ENCODE measurements around the gene TMEM131.

TMEM131 gene

DNA sequence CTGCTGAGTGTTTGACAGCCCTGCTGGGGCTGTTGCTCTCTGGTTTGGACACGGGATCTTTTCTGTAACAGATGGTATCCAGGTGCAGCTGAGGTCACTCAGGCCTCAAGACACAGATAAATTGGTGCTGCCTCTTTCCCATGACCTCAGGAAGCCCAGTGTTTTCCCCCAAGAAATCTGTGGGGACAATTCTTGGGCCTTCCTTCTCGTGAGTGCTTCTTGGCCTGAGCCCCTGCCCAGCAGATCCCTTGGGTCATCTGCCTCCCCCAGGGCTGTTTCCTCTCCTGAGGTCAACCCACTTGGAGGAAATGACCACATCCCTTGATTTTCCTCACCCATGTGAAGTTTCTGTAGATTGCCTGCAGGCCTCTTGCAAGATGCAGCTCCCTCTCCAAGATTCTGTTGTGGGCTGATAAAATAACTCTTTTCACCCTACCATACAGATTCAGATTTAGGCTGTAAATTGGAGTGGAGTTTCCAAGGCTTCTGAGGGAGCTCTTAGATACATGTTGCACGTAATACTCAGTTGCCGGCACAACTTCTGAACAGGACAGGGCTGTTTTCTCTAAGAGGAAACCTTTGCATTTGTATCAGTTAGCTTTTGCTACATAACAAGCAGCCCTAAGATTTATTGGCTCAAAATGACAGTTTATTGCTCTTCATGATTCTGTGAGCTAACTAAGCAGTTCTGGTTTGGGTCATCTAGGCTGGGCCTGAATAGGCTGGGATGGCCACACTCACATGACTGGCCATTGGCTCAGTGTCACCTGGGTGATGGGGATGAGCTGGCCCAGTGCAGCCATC lies 269.3 kb downstream of the TMEM131 start:
- TF ChIP-seq, protein P1, sequence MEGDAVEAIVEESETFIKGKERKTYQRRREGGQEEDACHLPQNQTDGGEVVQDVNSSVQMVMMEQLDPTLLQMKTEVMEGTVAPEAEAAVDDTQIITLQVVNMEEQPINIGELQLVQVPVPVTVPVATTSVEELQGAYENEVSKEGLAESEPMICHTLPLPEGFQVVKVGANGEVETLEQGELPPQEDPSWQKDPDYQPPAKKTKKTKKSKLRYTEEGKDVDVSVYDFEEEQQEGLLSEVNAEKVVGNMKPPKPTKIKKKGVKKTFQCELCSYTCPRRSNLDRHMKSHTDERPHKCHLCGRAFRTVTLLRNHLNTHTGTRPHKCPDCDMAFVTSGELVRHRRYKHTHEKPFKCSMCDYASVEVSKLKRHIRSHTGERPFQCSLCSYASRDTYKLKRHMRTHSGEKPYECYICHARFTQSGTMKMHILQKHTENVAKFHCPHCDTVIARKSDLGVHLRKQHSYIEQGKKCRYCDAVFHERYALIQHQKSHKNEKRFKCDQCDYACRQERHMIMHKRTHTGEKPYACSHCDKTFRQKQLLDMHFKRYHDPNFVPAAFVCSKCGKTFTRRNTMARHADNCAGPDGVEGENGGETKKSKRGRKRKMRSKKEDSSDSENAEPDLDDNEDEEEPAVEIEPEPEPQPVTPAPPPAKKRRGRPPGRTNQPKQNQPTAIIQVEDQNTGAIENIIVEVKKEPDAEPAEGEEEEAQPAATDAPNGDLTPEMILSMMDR (IDR thresholded peaks at IDR 0.05; ENCODE audit: extremely low read depth, insufficient read depth, missing control alignments), result no peak
- in situ Hi-C loops (cut with MboI; ENCODE audit: low pct_unique_long_range_greater_than_20kb, low sequenced_read_pairs, unreplicated experiment), result no loop called here
- DNase-seq (ENCODE audit: low spot score), result no peak

GRCh38 chr2:97724946-97725688 lies 270.6 kb downstream of the TMEM131 start:
- in situ Hi-C loops (cut with MboI; ENCODE audit: low pct_unique_long_range_greater_than_20kb, low sequenced_read_pairs, unreplicated experiment), result no loop called here
- TF ChIP-seq, protein P1 (IDR thresholded peaks at IDR 0.05; ENCODE audit: extremely low read depth, insufficient read depth, missing control alignments), result no peak
- no peak for DNase-seq (ENCODE audit: low spot score)

GRCh38 chr2:97724501-97724900 lies 271.2 kb downstream of the TMEM131 start:
- DNase-seq (ENCODE audit: low spot score), result no peak
- in situ Hi-C loops (cut with MboI; ENCODE audit: low pct_unique_long_range_greater_than_20kb, low sequenced_read_pairs, unreplicated experiment), result no loop called here
- TF ChIP-seq, protein P1 (IDR thresholded peaks at IDR 0.05; ENCODE audit: extremely low read depth, insufficient read depth, missing control alignments), result no peak

DNA sequence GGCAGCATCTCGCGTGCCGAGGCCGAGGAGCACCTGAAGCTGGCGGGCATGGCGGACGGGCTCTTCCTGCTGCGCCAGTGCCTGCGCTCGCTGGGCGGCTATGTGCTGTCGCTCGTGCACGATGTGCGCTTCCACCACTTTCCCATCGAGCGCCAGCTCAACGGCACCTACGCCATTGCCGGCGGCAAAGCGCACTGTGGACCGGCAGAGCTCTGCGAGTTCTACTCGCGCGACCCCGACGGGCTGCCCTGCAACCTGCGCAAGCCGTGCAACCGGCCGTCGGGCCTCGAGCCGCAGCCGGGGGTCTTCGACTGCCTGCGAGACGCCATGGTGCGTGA lies 271.7 kb downstream of the TMEM131 start:
- no peak for DNase-seq (ENCODE audit: low spot score)
- TF ChIP-seq, protein P1 (IDR thresholded peaks at IDR 0.05; ENCODE audit: extremely low read depth, insufficient read depth, missing control alignments), result no peak
- in situ Hi-C loops (cut with MboI; ENCODE audit: low pct_unique_long_range_greater_than_20kb, low sequenced_read_pairs, unreplicated experiment), result no loop called here

- in situ Hi-C loops (cut with MboI; ENCODE audit: low pct_unique_long_range_greater_than_20kb, low sequenced_read_pairs, unreplicated experiment), result no loop called here
- TF ChIP-seq, protein P1 (IDR thresholded peaks at IDR 0.05; ENCODE audit: extremely low read depth, insufficient read depth, missing control alignments), result no peak
- no peak for DNase-seq (ENCODE audit: low spot score)
Measured at GRCh38 chr2:97723156-97724072, 272.3 kb downstream of the TMEM131 start.

- TF ChIP-seq, protein P1 (IDR thresholded peaks at IDR 0.05; ENCODE audit: extremely low read depth, insufficient read depth, missing control alignments), result no peak
- in situ Hi-C loops (cut with MboI; ENCODE audit: low pct_unique_long_range_greater_than_20kb, low sequenced_read_pairs, unreplicated experiment), result no loop called here
- DNase-seq (ENCODE audit: low spot score), result no peak
Measured at GRCh38 chr2:97722227-97722626, 273.5 kb downstream of the TMEM131 start.

Data from GM13977 (cell line).